ENCODE measurements around the gene CELSR1.
"Not testable (repeated sequence)": the region's sequence is repeated elsewhere in the genome, so short reads cannot be mapped to it uniquely, and the experiment has no call there.

The CELSR1 gene

DNA sequence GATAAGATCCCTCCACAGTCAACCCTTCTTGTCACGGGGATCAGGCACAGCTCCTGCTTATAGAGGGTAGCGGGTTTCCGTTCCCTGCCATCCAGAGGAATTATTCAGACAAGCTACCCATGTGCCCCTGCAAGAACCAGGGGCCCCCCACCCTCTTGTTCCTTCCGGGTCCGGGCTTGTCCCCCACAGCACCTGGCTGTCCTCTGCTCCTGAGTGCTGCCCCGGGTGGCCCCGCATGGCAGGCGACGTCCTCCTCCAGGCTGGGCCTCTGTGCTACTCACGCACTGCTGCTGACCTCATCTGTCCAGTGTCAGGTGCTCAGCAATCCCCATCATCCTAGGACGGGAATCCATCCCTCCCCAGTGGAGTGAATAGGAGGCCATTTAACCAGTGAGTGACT lies 24.7 kb downstream of the CELSR1 start:
- no peak for DNase-seq (ENCODE audit: low read depth)

DNA sequence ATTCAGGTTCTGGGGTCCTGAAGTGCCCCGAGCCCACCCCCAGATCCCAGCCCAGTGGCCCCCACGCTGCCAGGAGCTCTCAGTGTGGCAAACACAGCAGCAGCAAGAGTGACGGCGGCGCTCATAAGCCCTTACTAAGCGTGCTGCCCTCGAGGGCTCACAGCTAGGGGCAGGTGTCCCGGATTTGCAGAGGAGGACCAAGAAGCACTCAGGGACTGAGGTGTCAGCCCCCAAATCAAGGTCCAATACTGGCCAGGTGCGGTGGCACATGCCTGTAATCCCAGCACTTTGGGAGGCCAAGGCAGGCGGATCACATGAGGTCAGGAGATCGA lies 25.4 kb downstream of the CELSR1 start:
- DNase-seq (ENCODE audit: low read depth): no peak

DNA sequence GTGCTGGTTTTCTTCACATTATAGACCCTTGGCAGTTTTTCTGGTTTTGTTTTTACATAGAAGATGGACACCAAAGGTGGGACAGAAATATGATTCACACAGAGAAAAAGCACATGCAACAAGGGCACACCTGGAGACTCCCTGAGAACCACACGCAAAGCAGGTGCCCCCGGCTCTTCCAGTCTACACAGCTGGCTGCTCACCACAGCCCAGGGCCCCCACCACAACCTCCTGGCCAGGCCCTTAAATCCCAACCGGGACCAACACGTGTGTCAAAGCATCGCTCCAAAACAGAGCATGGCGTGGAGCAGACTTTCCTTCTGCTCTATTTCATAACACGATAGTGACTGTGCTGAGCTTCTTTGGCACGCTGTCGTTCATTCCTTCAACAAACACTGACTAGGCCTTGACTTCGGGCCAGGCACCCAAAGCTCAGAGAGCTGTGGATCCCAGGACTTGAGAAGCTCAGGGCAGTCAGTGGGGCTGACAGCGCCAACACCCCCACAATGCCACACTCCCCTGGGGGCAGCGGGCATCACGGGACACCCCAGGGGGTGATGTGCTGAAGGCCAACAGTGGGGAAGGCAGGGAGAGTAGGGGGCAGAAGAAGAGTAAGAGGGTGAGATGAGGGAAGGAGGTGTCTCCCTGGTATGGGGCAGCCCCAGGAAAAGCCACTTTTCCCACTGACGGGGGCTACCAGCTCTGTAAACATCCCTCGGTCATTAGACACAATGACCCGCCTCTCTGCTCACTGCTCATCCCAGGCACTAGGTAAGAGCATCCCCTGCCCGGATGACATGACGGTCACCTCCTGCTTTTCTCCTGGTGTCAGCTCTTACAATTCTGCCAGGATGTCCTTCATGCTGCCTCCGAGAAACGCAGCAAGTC lies 26.0 kb downstream of the CELSR1 start:
- no peak for DNase-seq (ENCODE audit: low read depth)

- DNase-seq (ENCODE audit: low read depth): no peak
These were observed 27.9 kb downstream of the CELSR1 start for GRCh38 chr22:46509416-46510089.

DNA sequence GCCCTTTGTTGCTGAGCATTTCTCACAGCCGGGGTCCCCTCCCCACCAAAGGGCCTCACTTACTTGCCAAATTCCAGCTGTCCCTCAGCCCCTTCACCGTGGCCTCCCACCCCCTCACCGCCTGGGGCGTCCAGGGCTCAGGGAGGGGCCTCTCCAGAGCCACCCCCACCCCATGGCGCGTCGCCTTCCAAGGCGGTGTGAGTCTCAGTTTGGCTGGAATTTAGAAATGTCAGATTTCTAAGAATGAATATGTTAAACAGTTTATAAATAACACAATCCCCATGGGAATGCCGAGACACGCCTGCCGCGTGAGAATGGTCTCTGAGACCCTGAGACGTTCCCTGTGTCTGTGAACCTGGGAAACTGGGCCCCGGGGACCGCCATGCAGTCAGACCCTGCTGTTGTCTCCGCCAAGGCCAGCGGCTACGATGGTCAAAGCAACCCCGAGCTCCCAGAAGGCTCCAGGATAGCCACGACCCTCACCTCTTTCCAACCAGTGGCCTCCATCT lies 28.9 kb downstream of the CELSR1 start:
- DNase-seq (ENCODE audit: low read depth): no peak

- no peak for DNase-seq (ENCODE audit: low read depth)
These were observed 29.7 kb downstream of the CELSR1 start for GRCh38 chr22:46507451-46508425.

GRCh38 chr22:46504584-46504983 lies 32.8 kb downstream of the CELSR1 start:
- DNase-seq (ENCODE audit: low read depth): no peak

DNA sequence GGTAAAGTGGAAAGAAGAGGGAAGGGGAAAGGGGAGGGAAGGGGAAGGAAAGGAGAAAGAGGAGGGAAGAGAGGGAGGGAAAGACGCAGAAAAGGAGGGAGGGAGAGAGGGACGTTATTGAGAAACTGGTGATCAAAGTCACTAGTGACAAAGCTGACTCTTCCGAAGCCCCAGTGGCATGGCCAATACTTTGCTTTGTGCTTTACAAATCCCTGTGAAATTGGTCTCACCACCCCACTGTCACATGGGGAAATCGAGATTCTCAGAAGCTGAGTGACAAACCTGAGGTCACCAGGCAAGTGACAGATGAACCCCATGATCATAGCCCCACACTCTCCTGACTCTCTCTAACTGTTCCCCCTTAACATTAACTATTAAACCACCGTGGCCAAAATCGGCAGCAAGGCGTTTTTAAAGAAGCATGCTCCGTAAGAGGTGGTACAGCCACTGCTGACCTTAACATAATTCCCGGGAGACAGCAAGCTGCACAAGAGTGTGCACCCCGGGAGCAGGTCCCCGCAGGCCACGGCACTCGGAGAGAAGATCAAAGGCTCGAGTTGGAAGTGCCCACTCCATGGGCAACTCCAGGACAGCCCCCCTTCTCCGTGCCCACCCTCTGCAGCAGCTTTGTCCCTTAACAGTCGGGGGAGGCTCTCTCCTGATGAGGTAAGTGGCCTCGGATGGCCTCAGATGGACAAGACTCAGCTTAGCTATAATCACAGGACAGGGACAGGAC lies 34.8 kb downstream of the CELSR1 start:
- no peak for DNase-seq (ENCODE audit: low read depth)

- no peak for DNase-seq (ENCODE audit: low read depth)
These were observed 35.7 kb downstream of the CELSR1 start for GRCh38 chr22:46501701-46502100.

- DNase-seq (ENCODE audit: low read depth): not testable (repeated sequence)
These were observed 36.2 kb downstream of the CELSR1 start for GRCh38 chr22:46501265-46501664.

GRCh38 chr22:46500201-46500600 lies 37.2 kb downstream of the CELSR1 start:
- DNase-seq (ENCODE audit: low read depth): no peak

- no peak for DNase-seq (ENCODE audit: low read depth)
These were observed 37.6 kb downstream of the CELSR1 start for GRCh38 chr22:46499805-46500189.

- no peak for DNase-seq (ENCODE audit: low read depth)
These were observed 45.5 kb downstream of the CELSR1 start for GRCh38 chr22:46491946-46492345.

- DNase-seq (ENCODE audit: low read depth): no peak
These were observed 46.9 kb downstream of the CELSR1 start for GRCh38 chr22:46490538-46490937.

DNA sequence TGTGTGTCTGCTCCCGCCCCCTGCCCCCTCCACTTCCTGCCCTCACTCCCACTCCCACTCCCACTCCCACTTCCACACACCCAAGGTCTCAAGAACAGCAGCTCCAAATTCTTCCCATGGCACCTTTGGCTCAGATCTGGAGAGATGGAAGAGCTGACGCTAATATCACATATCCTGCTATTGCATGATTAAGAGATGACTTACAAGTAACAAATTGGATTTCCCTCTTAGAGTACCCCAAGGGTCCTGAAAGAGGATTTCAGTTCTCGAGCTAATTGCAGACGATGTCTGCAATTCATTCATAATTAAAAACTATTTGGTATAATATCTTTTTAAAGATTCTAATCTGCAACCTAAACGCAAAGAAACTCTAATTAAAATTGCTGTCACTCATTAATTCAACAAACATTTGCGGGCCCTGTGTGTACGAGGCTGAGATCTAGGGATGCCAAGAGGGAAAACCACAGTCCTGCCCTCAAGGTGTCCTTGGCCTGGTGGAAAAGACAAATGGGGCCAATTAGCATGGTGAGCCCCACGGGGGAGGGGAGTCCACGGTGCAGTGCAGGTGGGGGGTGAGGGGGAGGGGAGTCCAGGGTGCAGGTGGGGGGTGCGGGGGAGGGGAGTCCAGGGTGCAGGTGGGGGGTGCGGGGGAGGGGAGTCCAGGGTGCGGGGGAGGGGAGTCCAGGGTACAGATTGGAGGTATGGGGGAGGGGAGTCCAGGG lies 50.3 kb downstream of the CELSR1 start:
- no peak for DNase-seq (ENCODE audit: low read depth)

DNA sequence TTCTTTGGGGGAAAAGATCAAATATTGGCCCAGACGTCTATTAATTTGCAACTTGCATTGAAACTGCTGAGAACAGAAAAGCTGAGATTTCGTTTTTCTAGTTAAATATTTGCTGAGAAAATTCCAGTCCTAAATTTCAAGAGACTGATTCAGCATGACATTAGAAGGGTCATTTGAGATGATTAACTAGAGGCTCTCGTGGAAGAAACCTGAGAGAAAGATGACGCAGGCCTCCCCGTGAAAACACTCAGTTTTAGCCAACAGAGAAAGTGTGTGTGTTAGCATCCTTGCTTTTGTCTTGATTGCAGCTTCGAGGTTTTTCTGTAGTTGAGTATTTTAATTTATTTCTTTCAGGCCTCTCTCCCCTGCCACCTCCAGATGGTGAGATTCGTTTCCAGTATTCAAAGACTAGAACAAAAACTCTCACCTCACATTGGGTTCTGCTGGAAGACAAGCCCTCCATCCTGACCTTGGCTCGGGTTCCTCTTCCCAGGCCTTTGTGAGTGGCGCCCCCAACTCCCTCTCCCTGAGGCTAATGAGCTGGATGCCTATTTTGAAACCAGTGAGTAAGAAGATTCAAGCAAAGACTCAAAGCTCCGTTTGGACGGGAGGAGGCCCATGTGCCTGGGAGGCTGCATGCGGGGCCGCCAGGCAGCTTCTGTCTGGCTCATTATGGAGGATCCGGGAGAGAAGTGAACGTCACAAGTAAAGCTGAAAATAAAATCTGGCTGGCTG lies 52.4 kb downstream of the CELSR1 start:
- no peak for DNase-seq (ENCODE audit: low read depth)

GRCh38 chr22:46484156-46484860 lies 53.1 kb downstream of the CELSR1 start:
- no peak for DNase-seq (ENCODE audit: low read depth)

DNA sequence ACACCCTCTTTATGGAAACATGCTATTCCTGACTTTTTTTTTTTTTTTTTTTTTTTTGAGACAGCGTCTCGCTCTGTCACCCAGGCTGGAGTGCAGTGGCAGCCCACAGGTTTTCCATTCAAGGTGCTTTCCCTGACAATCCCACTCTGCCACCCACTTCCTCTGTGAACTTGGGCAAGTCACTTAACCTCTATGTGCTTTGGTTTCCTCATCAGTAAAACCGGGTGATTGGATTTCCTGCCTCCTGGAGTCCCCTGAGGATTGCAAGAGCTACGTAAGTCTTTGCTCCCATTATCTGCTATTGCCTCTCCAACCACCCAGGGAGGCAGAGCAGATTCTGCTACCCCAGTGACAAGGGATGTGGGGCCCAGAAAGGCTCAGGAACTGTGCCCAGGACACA lies 54.1 kb downstream of the CELSR1 start:
- DNase-seq (ENCODE audit: low read depth): no peak

DNA sequence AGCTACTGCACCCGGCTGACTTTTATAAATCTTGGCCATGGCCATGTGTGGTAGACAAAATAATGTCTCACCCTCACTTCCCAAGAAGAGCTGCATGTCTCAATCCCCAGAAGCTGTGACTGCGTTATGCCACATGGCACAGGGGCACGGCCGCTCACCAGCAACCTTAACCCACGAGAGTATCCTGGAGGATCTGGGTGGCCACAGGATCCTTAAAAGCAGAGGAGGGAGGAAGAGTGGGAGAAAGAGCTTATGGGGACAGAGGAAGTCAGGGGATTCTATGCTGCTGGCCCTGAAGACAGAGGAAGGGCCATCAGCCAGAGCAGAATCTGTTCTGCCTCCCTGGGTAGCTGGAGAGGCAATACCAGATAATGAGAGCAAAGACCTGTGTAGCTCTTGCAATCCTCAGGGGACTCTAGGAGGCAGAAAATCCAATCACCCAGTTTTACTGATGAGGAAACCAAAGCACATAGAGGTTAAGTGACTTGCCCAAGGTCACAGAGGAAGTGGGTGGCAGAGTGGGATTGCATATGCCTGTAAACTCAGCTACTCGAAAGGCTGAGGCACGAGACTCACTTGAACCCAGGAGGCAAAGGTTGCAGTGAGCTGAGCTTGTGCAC lies 55.3 kb downstream of the CELSR1 start:
- no peak for DNase-seq (ENCODE audit: low read depth)

Measured in stimulated activated CD8-positive, alpha-beta memory T cell treated with anti-CD3 and anti-CD28 coated beads, Interleukin-7, amount 100 ng/mL, for 24 hours (primary cell).